SU-DHL-6 (cell line): Measurements from ENCODE around the gene RBM20.

Experiments
- EZH2phosphoT487 ChIP-seq: fragments of 200-600 bp; sonication (generic), shearing (Covaris generic); conservative IDR thresholded peaks from 2 replicates; pipeline ENCODE4 v1.6.1; 2018; ENCODE audit warnings: mild to moderate bottlenecking, antibody characterized with exemption, low read length, moderate library complexity, mixed read lengths
- TF ChIP-seq, protein P1 (sequence below): fragments of 200-600 bp; sonication (generic); IDR thresholded peaks from one replicate; pipeline ENCODE4 v1.5.1; 2017; ENCODE audit warnings: antibody characterized with exemption, mild to moderate bottlenecking, low read length, moderate library complexity; ENCODE audit not compliant: insufficient read depth, poor library complexity, severe bottlenecking

DNA sequence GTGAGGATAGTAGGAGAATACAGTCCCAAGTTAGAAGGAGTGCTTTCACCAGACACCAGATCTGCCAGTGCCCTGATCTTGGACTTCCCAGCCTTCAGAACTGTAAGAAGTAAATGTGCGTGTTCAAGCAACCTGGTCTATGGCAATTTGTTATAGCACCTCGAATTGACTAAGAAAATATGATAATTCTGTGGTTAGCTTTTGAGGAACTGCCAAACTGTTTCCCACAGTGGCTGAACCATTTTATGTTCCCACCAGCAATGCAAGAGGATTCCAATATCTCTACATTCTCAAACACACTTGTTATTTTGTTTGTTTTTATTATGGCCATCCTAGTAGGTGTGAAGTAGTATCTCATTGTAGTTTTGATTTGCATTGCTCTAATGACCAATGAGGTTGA lies 47.0 kb downstream of the RBM20 start:
- TF ChIP-seq, protein P1, sequence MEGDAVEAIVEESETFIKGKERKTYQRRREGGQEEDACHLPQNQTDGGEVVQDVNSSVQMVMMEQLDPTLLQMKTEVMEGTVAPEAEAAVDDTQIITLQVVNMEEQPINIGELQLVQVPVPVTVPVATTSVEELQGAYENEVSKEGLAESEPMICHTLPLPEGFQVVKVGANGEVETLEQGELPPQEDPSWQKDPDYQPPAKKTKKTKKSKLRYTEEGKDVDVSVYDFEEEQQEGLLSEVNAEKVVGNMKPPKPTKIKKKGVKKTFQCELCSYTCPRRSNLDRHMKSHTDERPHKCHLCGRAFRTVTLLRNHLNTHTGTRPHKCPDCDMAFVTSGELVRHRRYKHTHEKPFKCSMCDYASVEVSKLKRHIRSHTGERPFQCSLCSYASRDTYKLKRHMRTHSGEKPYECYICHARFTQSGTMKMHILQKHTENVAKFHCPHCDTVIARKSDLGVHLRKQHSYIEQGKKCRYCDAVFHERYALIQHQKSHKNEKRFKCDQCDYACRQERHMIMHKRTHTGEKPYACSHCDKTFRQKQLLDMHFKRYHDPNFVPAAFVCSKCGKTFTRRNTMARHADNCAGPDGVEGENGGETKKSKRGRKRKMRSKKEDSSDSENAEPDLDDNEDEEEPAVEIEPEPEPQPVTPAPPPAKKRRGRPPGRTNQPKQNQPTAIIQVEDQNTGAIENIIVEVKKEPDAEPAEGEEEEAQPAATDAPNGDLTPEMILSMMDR: no peak
- TF ChIP-seq EZH2phosphoT487: no peak
